Right lobe of liver (tissue), 4 donors: ENCODE data around the gene RBM33.

Source experiments
- POLR2A ChIP-seq: fragments of 450-650 bp; IDR thresholded peaks from one replicate; pipeline ENCODE4 v1.6.1; 2017; ENCODE audit warnings: antibody characterized with exemption, mild to moderate bottlenecking
- TF ChIP-seq, protein P1 (sequence below), 4 donors: fragments of 200-600 bp in 3 of 4; fragments of 450-650 bp in 1 of 4; IDR thresholded peaks; one replicate each; pipeline versions ENCODE4 v1.5.1 to v1.8.0; 2016 to 2022; ENCODE audit warnings: antibody characterized with exemption in 4 of 4, mild to moderate bottlenecking in 2 of 4
- donor health status: DM: no; HTN: no; CAD: no.
- donor health status: DM: no; HTN: no; CAD: no.
- donor health status: DM: no; HTN: yes; CAD: no.

DNA sequence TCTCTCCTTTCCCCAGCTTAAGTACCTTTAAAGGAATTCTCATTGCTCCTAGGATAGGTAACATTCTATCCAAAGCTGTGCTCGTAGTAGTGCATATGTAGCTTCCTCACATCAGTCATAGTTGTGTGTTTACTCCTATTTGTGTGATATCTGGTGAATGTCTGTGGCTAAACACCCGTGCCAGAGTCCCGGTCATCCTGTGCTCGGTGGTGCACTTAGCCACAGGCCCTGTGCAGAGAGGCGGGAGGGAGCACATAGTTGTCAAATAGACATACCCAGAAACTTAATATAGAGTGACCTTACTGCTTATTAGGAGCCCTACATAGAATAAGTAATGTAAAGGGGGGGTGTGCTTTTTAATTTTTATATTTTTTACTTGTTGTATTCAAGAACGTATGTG lies 76.6 kb downstream of the RBM33 start:
- TF ChIP-seq, protein P1, sequence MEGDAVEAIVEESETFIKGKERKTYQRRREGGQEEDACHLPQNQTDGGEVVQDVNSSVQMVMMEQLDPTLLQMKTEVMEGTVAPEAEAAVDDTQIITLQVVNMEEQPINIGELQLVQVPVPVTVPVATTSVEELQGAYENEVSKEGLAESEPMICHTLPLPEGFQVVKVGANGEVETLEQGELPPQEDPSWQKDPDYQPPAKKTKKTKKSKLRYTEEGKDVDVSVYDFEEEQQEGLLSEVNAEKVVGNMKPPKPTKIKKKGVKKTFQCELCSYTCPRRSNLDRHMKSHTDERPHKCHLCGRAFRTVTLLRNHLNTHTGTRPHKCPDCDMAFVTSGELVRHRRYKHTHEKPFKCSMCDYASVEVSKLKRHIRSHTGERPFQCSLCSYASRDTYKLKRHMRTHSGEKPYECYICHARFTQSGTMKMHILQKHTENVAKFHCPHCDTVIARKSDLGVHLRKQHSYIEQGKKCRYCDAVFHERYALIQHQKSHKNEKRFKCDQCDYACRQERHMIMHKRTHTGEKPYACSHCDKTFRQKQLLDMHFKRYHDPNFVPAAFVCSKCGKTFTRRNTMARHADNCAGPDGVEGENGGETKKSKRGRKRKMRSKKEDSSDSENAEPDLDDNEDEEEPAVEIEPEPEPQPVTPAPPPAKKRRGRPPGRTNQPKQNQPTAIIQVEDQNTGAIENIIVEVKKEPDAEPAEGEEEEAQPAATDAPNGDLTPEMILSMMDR (IDR thresholded peaks at IDR 0.05) = no peak
- no peak for TF ChIP-seq POLR2A
